Ectodermal cell (in vitro differentiated cells): ENCODE data around the gene SH3GL3.

Experiments
- H3K27ac ChIP-seq: 2 replicates; pipeline ENCODE4 v1.7.0; 2013; ENCODE audit warnings: mild to moderate bottlenecking, low read depth, low read length; ENCODE audit not compliant: insufficient read depth, poor library complexity, severe bottlenecking
- H3K27me3 ChIP-seq: 2 replicates; pipeline ENCODE4 v1.7.0; 2013; ENCODE audit warnings: mild to moderate bottlenecking, low read length; ENCODE audit not compliant: insufficient read depth, control insufficient read depth, poor library complexity, severe bottlenecking
- H3K36me3 ChIP-seq: one replicate; pipeline ENCODE4 v1.7.0; 2013; ENCODE audit warnings: low read length; ENCODE audit not compliant: control insufficient read depth, insufficient read depth
- H3K4me1 ChIP-seq: one replicate; pipeline ENCODE4 v1.7.0; 2013; ENCODE audit warnings: low read length; ENCODE audit not compliant: control insufficient read depth, insufficient read depth
- H3K4me3 ChIP-seq: 2 replicates; pipeline ENCODE4 v1.7.0; 2013; ENCODE audit warnings: low read depth, low read length, control low read depth; ENCODE audit not compliant: insufficient read depth
- H3K9me3 ChIP-seq: 2 replicates; pipeline ENCODE4 v1.7.0; 2013; ENCODE audit warnings: mild to moderate bottlenecking, low read length, moderate library complexity; ENCODE audit not compliant: control insufficient read depth
- WGBS, 2 experiments: methylation state at CpG; one replicate each; pipeline ENCODE4 v1.1.7; 2013; ENCODE audit warnings: missing lambda C conversion rate in 2 of 2; 5-methylcytosine and 5-hydroxymethylcytosine counted together

The SH3GL3 gene

GRCh38 chr15:83558146-83558545 lies 111.0 kb downstream of the SH3GL3 start:
- H3K9me3 ChIP-seq = no peaks in the 10 kb centered on the region
- no peaks in the 10 kb centered on the region for H3K36me3 ChIP-seq
- H3K4me1 ChIP-seq = no peaks in the 10 kb centered on the region
- H3K27ac ChIP-seq = no peak overlapping the region
- H3K27me3 ChIP-seq = no peaks in the 10 kb centered on the region
- no peak overlapping the region for H3K4me3 ChIP-seq
- 91 to 97% methylated on average over 5 of the region's 5 CpGs for WGBS, 2 experiments

- H3K27me3 ChIP-seq = no peaks in the 10 kb centered on the region
- H3K9me3 ChIP-seq = no peaks in the 10 kb centered on the region
- WGBS, 2 experiments = 14% methylated on average over 7 of the region's 7 CpGs
- no peak overlapping the region for H3K27ac ChIP-seq
- no peak overlapping the region for H3K4me3 ChIP-seq
- H3K36me3 ChIP-seq = no peaks in the 10 kb centered on the region
- no peaks in the 10 kb centered on the region for H3K4me1 ChIP-seq
Measured at GRCh38 chr15:83559310-83559966, 112.3 kb downstream of the SH3GL3 start.

GRCh38 chr15:83561661-83562060 lies 114.5 kb downstream of the SH3GL3 start:
- H3K4me3 ChIP-seq = no peak overlapping the region
- H3K9me3 ChIP-seq = no peaks in the 10 kb centered on the region
- H3K36me3 ChIP-seq = no peaks in the 10 kb centered on the region
- H3K27ac ChIP-seq = no peak overlapping the region
- H3K4me1 ChIP-seq = no peaks in the 10 kb centered on the region
- H3K27me3 ChIP-seq = no peaks in the 10 kb centered on the region

GRCh38 chr15:83565138-83565537 lies 118.0 kb downstream of the SH3GL3 start:
- Histone ChIP-seq H3K36me3 (no peaks in the 10 kb centered on the region), H3K27me3 (no peaks in the 10 kb centered on the region), H3K9me3 (no peaks in the 10 kb centered on the region), H3K4me1 (no peaks in the 10 kb centered on the region), H3K4me3 (no peak overlapping the region), H3K27ac (no peak overlapping the region)
- 77 to 81% methylated on average over 3 of the region's 3 CpGs for WGBS, 2 experiments

GRCh38 chr15:83565553-83566159 lies 118.5 kb downstream of the SH3GL3 start:
- H3K27ac ChIP-seq = no peak overlapping the region
- H3K36me3 ChIP-seq = no peaks in the 10 kb centered on the region
- WGBS, 2 experiments = 45 to 63% methylated on average over 4 of the region's 4 CpGs
- no peaks in the 10 kb centered on the region for H3K4me1 ChIP-seq
- no peaks in the 10 kb centered on the region for H3K27me3 ChIP-seq
- H3K4me3 ChIP-seq = no peak overlapping the region
- H3K9me3 ChIP-seq = no peaks in the 10 kb centered on the region

- Histone ChIP-seq H3K9me3 (no peaks in the 10 kb centered on the region), H3K36me3 (no peaks in the 10 kb centered on the region), H3K27ac (no peak overlapping the region), H3K27me3 (no peaks in the 10 kb centered on the region), H3K4me1 (no peaks in the 10 kb centered on the region), H3K4me3 (no peak overlapping the region)
- 91 to 93% methylated on average over 2 of the region's 2 CpGs for WGBS, 2 experiments
Measured at GRCh38 chr15:83567318-83567717, 120.2 kb downstream of the SH3GL3 start.

GRCh38 chr15:83569341-83569740 lies 122.2 kb downstream of the SH3GL3 start:
- Histone ChIP-seq H3K4me3 (no peak overlapping the region), H3K27ac (no peak overlapping the region), H3K27me3 (no peaks in the 10 kb centered on the region), H3K4me1 (no peaks in the 10 kb centered on the region), H3K36me3 (no peaks in the 10 kb centered on the region), H3K9me3 (no peaks in the 10 kb centered on the region)

- Histone ChIP-seq H3K27me3 (no peaks in the 10 kb centered on the region), H3K4me3 (no peak overlapping the region), H3K9me3 (no peaks in the 10 kb centered on the region), H3K27ac (no peak overlapping the region), H3K4me1 (no peaks in the 10 kb centered on the region), H3K36me3 (no peaks in the 10 kb centered on the region)
- WGBS, 2 experiments = 79 to 84% methylated on average over 5 to 6 of the region's 6 CpGs
Measured at GRCh38 chr15:83570756-83571155, 123.6 kb downstream of the SH3GL3 start.

- Histone ChIP-seq H3K4me1 (no peaks in the 10 kb centered on the region), H3K4me3 (no peak overlapping the region), H3K36me3 (no peaks in the 10 kb centered on the region), H3K27ac (no peak overlapping the region), H3K9me3 (no peaks in the 10 kb centered on the region), H3K27me3 (no peaks in the 10 kb centered on the region)
- 60% methylated on average over 7 to 9 of the region's 10 CpGs for WGBS, 2 experiments
Measured at GRCh38 chr15:83571820-83572707, 124.9 kb downstream of the SH3GL3 start.

GRCh38 chr15:83574345-83574744 lies 127.2 kb downstream of the SH3GL3 start:
- no peaks in the 10 kb centered on the region for H3K9me3 ChIP-seq
- WGBS, 2 experiments = 89 to 92% methylated on average over 3 of the region's 3 CpGs
- no peaks in the 10 kb centered on the region for H3K4me1 ChIP-seq
- H3K27ac ChIP-seq = no peak overlapping the region
- no peaks in the 10 kb centered on the region for H3K27me3 ChIP-seq
- no peak overlapping the region for H3K4me3 ChIP-seq
- H3K36me3 ChIP-seq = no peaks in the 10 kb centered on the region
